GM12874 (cell line): ENCODE data around the gene NOC4L.

Experiments used
- CTCF ChIP-seq: IDR thresholded peaks from 2 replicates; pipeline ENCODE4 v1.5.1; 2011; ENCODE audit warnings: low read depth, mild to moderate bottlenecking, control low read depth, low read length, moderate library complexity; ENCODE audit not compliant: insufficient read depth

Gene NOC4L

GRCh38 chr12:132133952-132134652 lies 10.2 kb upstream of the NOC4L start:
- TF ChIP-seq CTCF = no peak

- no peak for TF ChIP-seq CTCF
Observed at GRCh38 chr12:132137483-132138125, 6.7 kb upstream of the NOC4L start.

DNA sequence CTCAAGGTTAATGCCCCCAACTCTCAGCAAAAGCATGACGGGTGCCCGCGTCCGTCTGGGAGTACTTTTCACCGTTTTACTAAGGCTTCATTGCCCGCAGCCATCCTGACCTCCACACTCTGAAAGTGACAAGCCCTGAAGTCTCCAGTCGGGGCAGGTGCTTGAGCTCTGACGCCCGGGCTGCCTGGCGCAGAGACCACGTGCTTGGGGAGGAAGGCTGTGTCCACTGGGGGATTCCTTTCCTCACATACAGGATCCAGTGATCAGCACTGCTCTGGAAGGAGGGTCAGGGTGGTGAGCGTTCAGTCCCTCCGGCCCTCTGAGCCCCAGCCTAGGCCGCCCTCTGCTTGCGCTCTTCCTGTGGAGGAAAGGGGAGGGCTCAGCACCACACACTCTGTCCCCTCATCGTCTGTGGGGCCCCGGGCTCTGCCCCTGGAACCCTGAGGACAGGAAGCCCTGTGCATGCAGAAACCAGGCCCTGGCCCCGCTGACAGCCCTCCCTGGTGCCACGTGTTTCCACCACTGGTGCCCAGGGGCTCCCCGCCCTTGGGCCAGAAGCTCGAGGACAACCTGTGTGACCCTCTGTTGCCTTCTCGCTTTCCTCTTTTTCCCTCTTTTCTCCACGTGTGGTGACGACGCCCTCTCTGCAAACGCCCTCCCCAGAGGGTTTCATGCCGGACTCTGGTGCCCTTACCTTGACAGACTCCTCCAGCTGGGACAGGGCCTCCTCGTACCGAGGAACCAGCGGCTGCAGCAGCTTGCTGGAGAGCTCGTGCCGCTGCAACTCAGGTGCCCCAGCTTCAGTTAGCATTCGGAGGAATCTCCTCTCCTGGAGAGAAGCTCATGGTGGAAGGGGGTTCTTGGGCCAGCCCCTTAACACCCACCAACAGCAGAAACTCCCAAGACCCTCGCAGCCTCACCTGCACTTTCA lies 5.1 kb upstream of the NOC4L start:
- TF ChIP-seq CTCF = no peak

DNA sequence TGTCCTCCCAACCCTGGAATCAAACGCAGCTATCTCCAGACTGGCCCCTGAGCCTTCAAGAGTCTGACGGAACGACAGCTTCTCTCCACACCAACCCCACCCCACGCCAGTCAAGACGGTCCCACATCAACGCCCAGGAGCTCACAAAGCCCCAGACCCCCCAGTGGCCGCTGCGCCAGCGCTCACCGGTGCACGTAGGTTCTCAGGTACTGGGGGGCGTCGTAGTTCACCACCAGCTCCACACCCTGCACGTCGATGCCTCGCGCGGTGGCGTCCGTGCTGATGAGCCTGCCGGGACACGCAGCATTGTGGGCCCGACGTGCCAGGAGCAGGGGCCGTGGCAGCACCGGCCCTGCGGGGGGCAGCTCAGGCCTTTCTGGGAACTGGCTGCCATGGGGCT lies 4.3 kb upstream of the NOC4L start:
- no peak for TF ChIP-seq CTCF

GRCh38 chr12:132140501-132140900 lies 3.8 kb upstream of the NOC4L start:
- TF ChIP-seq CTCF = no peak

DNA sequence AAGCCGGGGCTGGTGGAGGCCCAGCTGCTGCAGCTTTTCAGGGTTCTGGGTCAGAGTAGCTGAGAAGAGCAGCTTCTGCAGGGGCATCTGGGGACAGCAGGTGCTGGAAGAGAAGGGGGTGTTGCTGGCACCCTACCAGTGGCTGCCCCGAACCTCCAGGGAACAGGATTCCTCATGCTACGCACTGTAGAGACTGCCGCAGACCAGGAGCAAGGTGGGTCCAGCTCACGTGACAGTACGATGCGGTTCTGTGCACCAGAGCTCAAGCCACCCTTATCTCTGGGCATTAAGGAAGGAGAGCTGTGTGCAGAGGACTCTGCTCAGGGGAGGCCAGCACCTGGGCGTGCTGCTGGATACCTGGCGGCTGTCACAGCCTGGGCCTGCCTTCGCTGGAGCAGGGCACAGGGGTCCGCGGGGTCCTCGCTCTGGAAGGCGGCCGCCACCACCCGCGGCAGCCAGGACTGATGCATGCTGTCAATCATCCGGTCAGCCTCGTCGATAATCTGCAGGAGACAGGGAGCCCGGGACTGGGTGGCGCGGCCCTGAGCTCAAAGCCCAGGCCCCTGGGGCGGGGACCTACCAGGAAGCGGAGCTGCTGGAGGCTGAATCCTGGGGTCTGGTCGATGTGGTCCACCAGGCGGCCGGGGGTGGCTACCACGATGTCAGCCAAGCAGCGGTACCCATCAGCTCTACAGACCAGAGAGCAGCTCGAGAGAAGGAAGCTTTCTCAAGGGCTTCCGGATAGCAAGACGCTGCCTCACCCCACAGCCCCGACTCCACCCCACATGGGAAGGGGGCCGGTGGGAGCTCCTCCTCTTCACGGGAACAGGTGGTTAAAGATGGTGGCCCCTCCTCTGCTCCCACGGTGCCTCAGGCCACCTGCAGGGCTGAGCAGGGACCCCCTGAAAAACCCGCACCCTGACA lies 3.1 kb upstream of the NOC4L start:
- no peak for TF ChIP-seq CTCF
